ENCODE data around the gene HLA-DRA. TPM values are rescaled to one million over a fixed set of nuclear protein-coding genes. Genes with fewer than 3 reads are reported as not detected.

The HLA-DRA gene
- total and polyA plus RNA-seq, 2 experiments from 2014 or later, result not detected

DNA sequence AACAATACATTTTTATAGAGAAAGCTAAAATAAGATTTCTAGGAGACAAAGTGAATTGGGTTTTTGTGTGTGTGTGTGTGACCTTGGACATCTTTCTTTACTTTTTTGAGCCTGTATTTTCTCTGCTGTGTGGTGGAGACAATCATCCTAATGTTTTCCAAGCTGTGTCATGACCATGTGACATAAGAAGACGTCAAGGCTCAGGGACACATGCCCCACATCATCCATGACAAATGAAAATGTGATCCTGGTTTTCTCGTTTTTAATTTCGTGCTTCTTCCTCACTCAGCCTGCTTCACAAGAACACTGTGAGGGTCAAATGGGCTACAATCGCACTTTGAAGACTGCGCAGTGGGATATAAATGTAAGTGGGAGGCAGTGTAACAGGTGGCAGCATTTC lies 28.8 kb upstream of the HLA-DRA start:
- no peak for DNase-seq (ENCODE audit: low read depth in 1 of 2, low spot score in 1 of 2)
- Histone ChIP-seq H3K4me1 (ENCODE audit: low read depth) (no peaks in the 10 kb centered on the region), H3K27me3 (peaks cover 31% of the 10 kb centered on the region), H3K9me3 (ENCODE audit: low read depth) (no peaks in the 10 kb centered on the region), H3K36me3 (no peaks in the 10 kb centered on the region), H3K27ac (no peak overlapping the region), H3K4me3 (no peak overlapping the region)
- TF ChIP-seq, protein P1, sequence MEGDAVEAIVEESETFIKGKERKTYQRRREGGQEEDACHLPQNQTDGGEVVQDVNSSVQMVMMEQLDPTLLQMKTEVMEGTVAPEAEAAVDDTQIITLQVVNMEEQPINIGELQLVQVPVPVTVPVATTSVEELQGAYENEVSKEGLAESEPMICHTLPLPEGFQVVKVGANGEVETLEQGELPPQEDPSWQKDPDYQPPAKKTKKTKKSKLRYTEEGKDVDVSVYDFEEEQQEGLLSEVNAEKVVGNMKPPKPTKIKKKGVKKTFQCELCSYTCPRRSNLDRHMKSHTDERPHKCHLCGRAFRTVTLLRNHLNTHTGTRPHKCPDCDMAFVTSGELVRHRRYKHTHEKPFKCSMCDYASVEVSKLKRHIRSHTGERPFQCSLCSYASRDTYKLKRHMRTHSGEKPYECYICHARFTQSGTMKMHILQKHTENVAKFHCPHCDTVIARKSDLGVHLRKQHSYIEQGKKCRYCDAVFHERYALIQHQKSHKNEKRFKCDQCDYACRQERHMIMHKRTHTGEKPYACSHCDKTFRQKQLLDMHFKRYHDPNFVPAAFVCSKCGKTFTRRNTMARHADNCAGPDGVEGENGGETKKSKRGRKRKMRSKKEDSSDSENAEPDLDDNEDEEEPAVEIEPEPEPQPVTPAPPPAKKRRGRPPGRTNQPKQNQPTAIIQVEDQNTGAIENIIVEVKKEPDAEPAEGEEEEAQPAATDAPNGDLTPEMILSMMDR (IDR thresholded peaks at IDR 0.05; ENCODE audit: low read depth, low read length), result no peak

DNA sequence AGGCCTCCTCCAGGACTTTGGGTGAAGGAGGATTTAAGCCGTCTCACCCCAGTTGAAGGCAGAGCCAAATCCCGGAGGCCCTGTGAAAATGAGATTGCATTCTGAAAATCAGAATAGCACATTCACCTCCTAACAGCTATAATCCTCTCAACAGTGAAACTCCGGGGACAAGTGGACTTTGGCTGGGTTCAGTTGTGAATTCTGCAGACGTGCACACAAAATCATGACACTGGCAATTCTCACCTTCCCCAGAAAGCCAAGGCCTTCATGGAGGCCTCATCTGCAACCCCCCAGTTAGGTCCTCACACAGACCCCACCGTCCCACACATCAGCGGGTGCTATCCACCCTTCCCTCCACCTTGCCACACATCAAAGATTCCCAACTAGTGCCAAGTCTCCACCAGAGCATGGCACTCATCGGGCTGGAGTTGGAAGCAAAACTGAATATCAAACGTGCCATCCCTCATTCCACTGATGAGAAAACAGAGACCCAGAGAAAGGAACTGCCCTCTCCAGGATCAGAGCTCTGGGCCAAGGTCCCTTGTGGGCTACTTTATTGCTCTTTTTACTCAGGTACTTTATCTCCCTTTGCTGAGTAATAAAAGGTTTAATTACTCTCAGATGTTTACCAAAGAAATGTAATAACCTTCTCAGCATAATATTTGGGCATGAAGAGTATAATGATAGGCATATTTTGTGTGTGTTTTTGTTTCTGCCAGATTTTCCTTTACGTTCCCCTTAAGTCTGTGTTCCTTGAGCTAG lies 27.9 kb upstream of the HLA-DRA start:
- TF ChIP-seq, protein P1 (IDR thresholded peaks at IDR 0.05; ENCODE audit: low read depth, low read length), result no peak
- H3K36me3 ChIP-seq, result no peaks in the 10 kb centered on the region
- H3K4me3 ChIP-seq, result no peak overlapping the region
- peaks cover 37% of the 10 kb centered on the region for H3K27me3 ChIP-seq
- H3K4me1 ChIP-seq (ENCODE audit: low read depth), result no peaks in the 10 kb centered on the region
- no peak for DNase-seq (ENCODE audit: low read depth in 1 of 2, low spot score in 1 of 2)
- H3K9me3 ChIP-seq (ENCODE audit: low read depth), result no peaks in the 10 kb centered on the region
- H3K27ac ChIP-seq, result no peak overlapping the region

DNA sequence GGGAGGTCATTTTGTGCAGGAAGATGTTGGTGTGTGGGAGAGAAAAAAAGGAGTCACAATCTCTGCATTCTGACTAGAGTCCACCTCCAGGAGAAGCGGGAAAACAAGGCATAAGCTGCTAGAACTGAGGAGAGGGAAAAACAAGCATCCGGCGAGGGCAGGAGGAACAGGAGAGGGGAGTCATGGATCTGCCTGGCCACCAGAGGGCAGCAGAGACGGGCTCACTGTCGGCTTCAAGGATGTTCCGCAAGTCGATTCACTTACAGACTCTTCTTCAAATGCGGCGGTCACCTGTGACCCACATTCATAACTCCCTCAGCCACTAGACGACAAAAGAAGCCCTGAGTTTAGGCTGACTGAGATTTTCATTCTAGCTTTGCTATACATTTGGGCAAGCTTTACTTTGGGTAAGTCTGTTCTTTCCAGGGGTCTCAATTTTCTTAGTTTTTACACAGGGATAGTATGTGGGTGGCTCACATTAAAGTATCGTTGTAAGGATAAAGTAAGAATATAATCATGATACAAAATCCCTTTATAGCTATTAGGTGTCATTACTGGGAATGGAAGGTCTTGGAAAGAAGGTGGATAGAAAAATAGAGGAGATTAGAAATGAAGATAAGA lies 26.1 kb upstream of the HLA-DRA start:
- TF ChIP-seq, protein P1 (IDR thresholded peaks at IDR 0.05; ENCODE audit: low read depth, low read length), result peak; percentile 95
- Histone ChIP-seq H3K36me3 (no peaks in the 10 kb centered on the region), H3K27ac (no peak overlapping the region), H3K4me3 (no peak overlapping the region), H3K9me3 (ENCODE audit: low read depth) (no peaks in the 10 kb centered on the region), H3K4me1 (ENCODE audit: low read depth) (no peaks in the 10 kb centered on the region), H3K27me3 (peaks cover 37% of the 10 kb centered on the region)
- peak; percentile 77 to 85 for DNase-seq (ENCODE audit: low read depth in 1 of 2, low spot score in 1 of 2)

DNA sequence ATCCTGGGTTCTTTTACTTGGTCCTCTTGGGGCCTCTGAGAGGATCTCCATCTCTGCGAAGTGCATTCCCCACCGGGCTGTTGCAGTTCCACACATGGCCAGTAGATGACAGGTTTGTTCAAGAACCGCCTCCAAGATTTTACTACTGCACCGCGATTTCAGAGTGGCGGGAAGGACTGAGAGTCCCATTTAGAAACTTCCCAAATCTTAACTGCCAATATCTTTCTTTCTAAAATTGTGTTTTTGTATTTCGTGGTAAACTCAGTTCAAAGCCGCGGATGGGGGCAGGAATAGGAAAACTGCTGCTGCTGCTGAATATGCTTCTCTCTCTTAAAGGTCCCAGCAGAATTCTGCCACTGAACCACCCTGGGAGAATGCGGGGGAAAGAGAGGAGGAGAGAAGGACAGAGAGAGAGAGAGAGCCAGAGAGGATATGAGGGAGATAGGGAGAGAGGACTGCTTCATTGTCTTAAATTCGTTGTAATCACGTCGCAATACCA lies 24.1 kb upstream of the HLA-DRA start:
- Histone ChIP-seq H3K9me3 (ENCODE audit: low read depth) (no peaks in the 10 kb centered on the region), H3K27me3 (peaks cover 52% of the 10 kb centered on the region), H3K4me1 (ENCODE audit: low read depth) (no peaks in the 10 kb centered on the region), H3K27ac (no peak overlapping the region), H3K36me3 (no peaks in the 10 kb centered on the region), H3K4me3 (no peak overlapping the region)
- TF ChIP-seq, protein P1 (IDR thresholded peaks at IDR 0.05; ENCODE audit: low read depth, low read length), result peak; percentile 99
- DNase-seq (ENCODE audit: low read depth in 1 of 2, low spot score in 1 of 2), result peak; percentile 83 to 84

DNA sequence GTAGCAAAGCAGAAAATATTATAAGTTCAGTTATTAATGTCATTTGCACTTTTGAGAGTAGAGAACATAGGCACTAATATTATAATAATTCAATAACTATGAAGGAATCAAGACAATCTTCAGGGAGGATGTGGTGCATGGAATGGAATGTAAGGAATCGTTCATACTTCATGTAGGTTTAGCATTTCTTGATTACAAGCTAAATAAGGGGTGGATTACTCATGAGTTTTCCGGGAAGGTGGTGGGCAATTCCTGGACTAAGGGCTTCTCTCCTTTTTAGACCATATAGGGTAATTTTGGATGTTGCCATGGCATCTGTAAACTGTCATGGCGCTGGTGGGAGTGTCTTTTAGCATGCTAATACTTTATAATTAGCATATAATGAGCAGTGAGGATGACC lies 23.7 kb upstream of the HLA-DRA start:
- no peak overlapping the region for H3K27ac ChIP-seq
- DNase-seq (ENCODE audit: low read depth in 1 of 2, low spot score in 1 of 2), result peak in 1 of 2 donors; percentile 58
- TF ChIP-seq, protein P1 (IDR thresholded peaks at IDR 0.05; ENCODE audit: low read depth, low read length), result no peak
- H3K36me3 ChIP-seq, result no peaks in the 10 kb centered on the region
- H3K4me1 ChIP-seq (ENCODE audit: low read depth), result no peaks in the 10 kb centered on the region
- no peak overlapping the region for H3K4me3 ChIP-seq
- no peaks in the 10 kb centered on the region for H3K9me3 ChIP-seq (ENCODE audit: low read depth)
- peaks cover 52% of the 10 kb centered on the region for H3K27me3 ChIP-seq

Measured in cardiac muscle cell (in vitro differentiated cells and primary cell).